Mucosa of gallbladder (tissue), 1 donor: ENCODE results near the gene RSBN1. TPM values are rescaled to one million over a fixed set of nuclear protein-coding genes. Genes with fewer than 3 reads are reported as not detected.
"Not testable (repeated sequence)": the region's sequence is repeated elsewhere in the genome, so short reads cannot be mapped to it uniquely, and the experiment has no call there.

Source experiments
- DNase-seq: peaks from one replicate; pipeline ENCODE4 v3.0.0-alpha.2; 2020; ENCODE audit warnings: low spot score
- total RNA-seq: library from RNA; stranded (reverse); gene quantifications from one replicate; pipeline ENCODE4 v1.2.1, GENCODE V29; 2021
- donor health status: DM: no; HTN: no; CAD: no.

The RSBN1 gene
- total RNA-seq, result 20.5 TPM

DNA sequence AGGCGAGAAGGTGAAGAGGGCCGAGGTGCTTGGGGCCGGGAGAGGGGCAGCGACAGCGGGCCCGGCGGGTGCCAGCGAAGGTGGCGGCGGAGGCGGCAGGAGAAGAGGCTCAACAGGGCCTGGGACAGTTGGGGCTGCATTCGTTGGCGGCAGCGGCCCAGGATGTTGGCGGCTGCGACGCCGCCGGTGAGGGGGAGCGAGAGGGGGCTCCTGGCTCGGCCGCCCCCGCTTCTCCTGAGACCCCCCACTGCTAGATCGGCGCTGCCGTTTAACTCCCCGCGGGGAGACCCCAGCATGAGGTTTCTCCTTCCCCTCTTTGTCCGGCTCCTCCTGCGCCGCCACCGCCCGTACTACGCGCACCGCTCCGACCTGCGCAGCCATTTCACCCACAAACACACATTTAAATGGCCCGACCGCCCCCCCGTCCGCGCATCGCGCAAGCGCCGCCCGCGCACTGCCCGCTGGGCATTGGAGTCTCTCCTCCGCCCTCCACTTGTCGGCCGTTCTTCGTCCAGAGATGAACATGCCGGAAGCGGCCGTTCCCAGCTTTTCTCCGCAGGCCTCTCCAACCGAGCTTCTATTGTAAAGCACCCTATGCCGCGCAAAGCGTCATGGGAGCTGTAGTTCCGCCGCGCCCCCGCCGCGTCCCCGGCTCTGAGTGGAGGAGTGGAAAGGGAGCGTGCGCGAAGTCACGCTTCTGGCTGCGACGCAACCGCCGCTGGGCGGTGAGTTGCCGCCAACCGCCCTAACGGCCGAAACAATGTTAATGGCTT lies at the start of gene RSBN1:
Gene RSBN1, minus strand, starts transcription at position 589 of the 773 bp plus-strand sequence. Its CDS starts 64 bp downstream, at position 525.
- DNase-seq, result peak; percentile 100

- DNase-seq, result no peak
These were observed 49.4 kb upstream of the RSBN1 start for GRCh38 chr1:113861641-113862040.

GRCh38 chr1:113860891-113861290 lies 48.6 kb upstream of the RSBN1 start:
- no peak for DNase-seq

DNA sequence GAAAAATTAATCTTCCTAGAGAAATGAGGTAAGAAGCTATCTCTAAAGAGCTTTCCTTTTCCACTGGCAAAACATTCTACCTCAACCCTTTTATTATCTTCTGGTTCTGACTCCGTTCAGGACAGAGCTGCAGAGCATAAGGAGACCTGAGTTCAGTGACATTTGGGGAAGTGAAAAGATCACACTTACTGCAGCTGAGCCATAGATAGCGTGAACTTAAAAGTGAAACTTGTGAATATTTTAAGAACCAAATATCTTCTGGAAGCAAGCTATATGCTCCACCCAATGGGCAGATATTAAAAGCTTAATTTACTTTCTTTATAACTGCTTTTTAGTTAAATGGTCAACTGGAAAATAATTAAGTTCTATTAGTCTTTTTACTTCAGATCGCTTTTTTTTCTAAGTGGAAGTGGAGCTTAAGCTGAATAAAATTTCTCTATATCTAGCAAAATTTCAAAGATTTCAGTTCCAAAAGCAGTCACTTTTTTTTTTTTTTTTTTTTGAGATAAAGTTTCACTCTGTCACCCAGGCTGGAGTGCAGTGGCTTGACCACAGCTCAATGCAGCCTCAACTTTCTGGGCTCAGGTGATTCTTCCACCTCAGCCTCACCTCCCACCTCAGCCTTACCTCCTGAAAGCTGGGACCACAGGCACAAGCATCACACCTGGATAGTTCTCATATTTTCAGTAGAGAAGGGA lies 47.4 kb upstream of the RSBN1 start:
- DNase-seq, result no peak

DNA sequence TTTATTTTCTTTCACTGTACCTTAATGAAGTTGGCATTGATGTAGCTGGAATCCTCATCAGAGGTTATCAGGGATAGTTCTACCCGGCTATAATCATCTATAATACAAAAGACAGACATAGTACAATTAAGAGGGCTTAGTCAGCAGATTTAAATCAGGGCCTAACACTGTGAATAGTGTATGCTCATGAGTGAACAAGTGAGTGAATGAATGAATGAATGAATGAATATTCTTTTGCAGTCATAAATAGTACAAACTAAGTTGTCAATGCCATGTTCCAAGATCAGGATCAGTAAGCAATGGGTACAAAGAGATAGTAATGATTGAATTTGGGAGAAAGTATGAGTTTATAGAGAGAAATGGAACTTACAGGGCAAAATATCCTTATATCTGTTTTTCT lies 46.7 kb upstream of the RSBN1 start:
- DNase-seq, result no peak

GRCh38 chr1:113858418-113858817 lies 46.1 kb upstream of the RSBN1 start:
- no peak for DNase-seq

- no peak for DNase-seq
These were observed 45.5 kb upstream of the RSBN1 start for GRCh38 chr1:113857776-113858175.

DNA sequence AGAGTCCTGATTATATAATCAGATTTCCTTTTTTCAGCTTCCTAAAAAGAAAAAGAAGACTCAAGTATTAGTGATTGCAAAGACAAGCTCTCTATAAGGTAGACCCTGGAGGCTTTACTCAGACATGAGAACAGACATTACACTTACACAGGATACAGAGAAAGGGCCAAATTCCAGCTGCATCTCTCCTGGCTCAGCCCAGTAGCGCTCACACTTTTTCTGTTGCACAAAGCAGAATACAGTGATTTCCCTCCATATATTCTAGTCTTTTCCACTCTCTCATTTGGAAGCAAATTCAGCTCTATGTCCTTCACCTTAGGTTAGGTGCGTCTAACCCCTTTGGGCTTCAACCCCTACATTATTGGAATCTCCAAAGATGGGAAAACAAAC lies 44.1 kb upstream of the RSBN1 start:
- no peak for DNase-seq

DNA sequence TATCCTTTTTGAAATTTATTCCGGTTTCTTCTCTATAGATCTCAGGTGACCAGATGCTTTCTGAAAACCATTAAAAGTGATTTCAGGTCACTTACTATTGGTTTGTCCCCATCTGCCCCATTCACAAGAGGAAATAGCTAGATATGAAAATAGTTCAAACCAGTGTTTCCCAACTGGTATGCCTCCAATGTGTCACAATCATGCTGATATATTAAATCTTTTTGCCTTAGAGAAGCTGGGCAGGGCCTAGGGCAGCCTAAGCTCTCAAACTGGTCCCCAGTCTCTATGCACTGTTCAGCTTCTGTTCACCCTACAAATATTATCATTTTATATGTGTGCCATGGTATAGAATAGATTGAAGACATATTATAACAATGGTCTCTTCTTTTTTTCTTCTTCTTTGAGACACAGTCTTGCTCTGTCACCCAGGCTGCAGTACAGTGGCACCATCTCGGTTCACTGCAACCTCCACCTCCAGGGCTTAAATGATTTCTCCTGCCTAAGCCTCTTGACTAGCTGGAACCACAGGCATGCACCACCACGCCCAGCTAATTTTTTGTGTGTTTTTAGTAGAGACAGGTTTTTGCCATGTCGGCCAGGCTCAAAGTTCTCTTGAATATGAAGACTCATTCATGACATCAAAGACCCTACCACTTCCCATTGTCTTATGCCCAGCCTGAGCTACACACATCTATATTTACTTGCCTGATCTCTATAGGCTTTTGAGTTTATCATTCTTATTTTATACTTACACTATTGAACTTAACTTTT lies 43.5 kb upstream of the RSBN1 start:
- no peak for DNase-seq

DNA sequence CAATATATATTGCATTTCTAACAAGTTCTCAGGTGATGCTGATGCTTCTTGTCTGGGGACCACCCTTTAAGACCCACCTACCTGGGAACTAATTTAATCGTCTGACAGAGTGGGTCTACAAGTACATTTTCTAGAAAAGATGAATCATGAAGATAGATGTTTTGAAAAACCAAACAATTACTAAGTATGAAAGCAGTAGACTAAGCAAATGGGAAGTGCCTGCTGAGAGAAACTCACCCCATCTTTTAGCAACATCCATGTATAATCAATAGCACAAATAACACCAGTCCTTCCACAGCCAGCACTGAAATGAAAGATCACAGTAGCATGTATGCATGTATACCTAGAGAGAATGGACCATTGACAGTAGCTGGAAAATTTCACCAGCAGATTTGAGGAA lies 42.0 kb upstream of the RSBN1 start:
- DNase-seq, result no peak

- not testable (repeated sequence) for DNase-seq
These were observed 40.4 kb upstream of the RSBN1 start for GRCh38 chr1:113852694-113853093.

- DNase-seq, result no peak
These were observed 38.0 kb upstream of the RSBN1 start for GRCh38 chr1:113850127-113850796.

- DNase-seq, result no peak
These were observed 36.8 kb upstream of the RSBN1 start for GRCh38 chr1:113849072-113849471.

DNA sequence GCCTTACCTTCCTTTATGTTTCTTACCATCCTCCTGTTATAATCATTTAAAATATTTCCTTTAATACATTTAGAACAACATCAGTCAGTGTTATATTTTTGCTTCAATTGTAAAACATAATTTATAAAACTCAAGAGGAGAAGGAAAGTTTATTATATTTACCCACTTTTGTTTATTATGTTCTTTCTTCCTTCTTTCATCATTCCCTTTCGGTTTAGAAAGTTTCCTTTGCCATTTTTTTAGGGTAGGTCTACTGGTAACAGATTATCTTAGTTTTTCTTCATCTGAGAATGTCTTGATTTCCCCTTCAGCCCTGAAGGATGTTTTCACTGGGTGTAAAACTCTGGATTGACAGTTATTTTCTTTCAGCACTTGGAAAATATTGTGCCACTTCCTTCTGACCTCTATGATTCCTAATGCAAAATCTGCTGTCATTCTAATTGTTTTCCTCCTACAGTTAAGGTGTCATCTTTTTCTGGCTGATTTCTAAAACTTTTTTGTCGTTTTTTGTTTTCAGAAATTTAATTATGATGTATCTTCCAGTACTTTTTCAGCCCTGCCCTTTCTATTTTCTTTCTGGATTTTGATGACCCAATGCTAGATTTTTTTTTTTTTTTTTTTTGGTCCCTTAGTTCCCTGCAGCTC lies 34.2 kb upstream of the RSBN1 start:
- DNase-seq, result no peak

- DNase-seq, result no peak
These were observed 24.3 kb upstream of the RSBN1 start for GRCh38 chr1:113836534-113836933.

DNA sequence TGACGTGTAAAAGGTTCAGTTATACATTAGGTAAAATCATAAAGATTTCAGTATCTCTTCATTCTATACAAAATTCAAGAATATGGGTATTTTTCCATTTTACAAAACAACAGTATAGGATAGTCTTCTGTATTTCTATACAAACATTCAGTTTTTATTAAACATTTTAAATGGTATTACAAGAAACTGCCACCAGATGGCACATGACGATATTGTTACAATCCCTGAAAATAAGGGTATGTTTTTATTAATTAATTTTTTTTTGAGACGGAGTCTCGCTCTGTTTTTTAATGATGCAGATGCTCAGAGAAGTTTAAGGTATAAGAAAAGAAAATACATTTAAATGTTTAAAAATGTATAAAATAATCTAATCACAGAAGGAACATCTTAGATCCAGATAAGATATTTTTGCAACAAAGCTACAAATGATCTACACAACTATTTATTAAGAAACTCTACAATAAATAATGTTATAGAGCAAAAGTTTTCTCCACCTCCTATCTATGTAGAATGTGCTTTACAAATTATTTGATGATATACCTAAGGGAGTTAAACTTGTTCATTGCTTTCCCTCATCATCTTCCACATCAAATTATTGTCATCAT lies 23.5 kb upstream of the RSBN1 start:
- peak; percentile 16 for DNase-seq

DNA sequence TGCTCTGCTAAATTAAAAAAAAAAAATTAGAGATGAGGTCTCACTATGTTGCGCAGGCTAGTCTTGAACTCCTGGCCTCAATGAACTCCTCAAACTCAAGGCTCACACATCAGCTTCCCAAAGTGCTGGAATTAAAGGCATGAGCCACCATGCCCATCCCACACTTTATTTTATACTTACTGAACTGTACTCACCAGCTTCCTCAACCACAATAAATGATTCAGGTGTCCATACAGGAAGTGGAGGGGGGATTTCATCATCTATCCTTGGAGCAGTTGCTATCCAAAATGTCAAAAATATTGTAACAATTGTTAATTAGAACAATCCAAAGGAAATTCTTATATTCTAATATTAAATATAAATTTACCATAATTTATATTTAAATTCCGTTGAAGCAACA lies 22.4 kb upstream of the RSBN1 start:
- no peak for DNase-seq

GRCh38 chr1:113830039-113830438 lies 17.8 kb upstream of the RSBN1 start:
- no peak for DNase-seq

DNA sequence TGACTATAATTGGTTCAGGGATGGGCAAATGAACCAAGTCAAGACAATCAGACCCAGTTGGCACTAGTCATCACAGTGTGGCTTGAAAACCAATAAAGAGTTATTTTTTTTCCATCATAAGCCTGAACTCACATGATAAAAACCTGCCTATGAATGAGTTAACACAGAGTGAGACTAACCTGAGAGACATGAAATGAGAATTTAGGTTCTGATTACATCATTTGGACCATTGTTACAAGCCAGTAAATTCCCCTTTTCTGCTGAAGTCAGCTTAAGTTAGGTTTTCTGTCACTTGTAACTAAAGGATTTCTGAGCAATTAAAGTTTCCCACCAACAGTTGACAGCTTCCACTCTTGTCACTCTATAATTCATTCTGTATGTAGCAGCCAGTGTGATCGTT lies 9.6 kb upstream of the RSBN1 start:
- no peak for DNase-seq

- DNase-seq, result no peak
These were observed 6.3 kb upstream of the RSBN1 start for GRCh38 chr1:113818578-113818977.

GRCh38 chr1:113813218-113813617 lies 942 bp upstream of the RSBN1 start:
- no peak for DNase-seq
